ENCODE data around the gene HOXD13. TPM values are rescaled to one million over a fixed set of nuclear protein-coding genes. Genes with fewer than 3 reads are reported as not detected.

The HOXD13 gene
- total and polyA plus RNA-seq, 2 donors (not counting 3 experiments of a cell fraction or from before 2014, with no cell fraction given): not detected

GRCh38 chr2:176103194-176103593 lies 10.7 kb downstream of the HOXD13 start:
- Histone ChIP-seq H3K9me3 (replicated peaks; ENCODE audit: control insufficient read depth, insufficient read depth, low read length) (no peaks in the 10 kb centered on the region), H3K4me1 (ENCODE audit: control insufficient read depth, extremely low read depth, insufficient read depth, low read length) (no peaks in the 10 kb centered on the region), H3K4me2 (ENCODE audit: insufficient read depth, low read length) (no peak overlapping the region), H3K79me2 (ENCODE audit: control insufficient read depth, insufficient read depth, low read length) (no peaks in the 10 kb centered on the region), H3K4me3 (replicated peaks in 1 of 3; ENCODE audit: insufficient read depth in 1 of 3, low read depth in 1 of 3, low read length in 3 of 3) (no peak overlapping the region), H3K36me3 (ENCODE audit: control insufficient read depth in 2 of 2, extremely low read depth in 1 of 2, insufficient read depth in 2 of 2, low read length in 2 of 2) (no peaks in the 10 kb centered on the region), H2AFZ (ENCODE audit: low read depth, low read length) (no peak overlapping the region), H3K9me1 (replicated peaks; ENCODE audit: control insufficient read depth, extremely low read depth, insufficient read depth, low read length) (no peaks in the 10 kb centered on the region), H3K27me3 (ENCODE audit: control insufficient read depth in 2 of 2, insufficient read depth in 2 of 2, low read length in 2 of 2) (peaks cover 86 to 97% of the 10 kb centered on the region in 2 experiments), H4K20me1 (replicated peaks; ENCODE audit: control insufficient read depth, extremely low read depth, insufficient read depth, low read length) (no peaks in the 10 kb centered on the region), H3K27ac (ENCODE audit: insufficient read depth, low read depth, low read length) (no peak overlapping the region), H3K9ac (replicated peaks; ENCODE audit: extremely low read depth, insufficient read depth, low read length) (no peak overlapping the region)
- dilution Hi-C loops (cut with MboI; ENCODE audit: extremely low pct_ligation_motif_present, low sequenced_read_pairs) (no loop called here), intact Hi-C loops (cut with micrococcal nuclease) (no loop called here)
- ChIA-PET CTCF (interaction anchor here (0.8 to 2.4 kb wide), 5 partner anchors 8 to 1404 kb away, joined by 3 to 13 read pairs (median 4); partner anchors contain the start of gene HOXD9), POLR2A (no interaction called here)
- no TSS peak for BruUV-seq (replicated peaks)
- DNase-seq (ENCODE audit: low read depth, low spot score) (no peak), FAIRE-seq (no peak)
- TF ChIP-seq POLR2AphosphoS5 (IDR thresholded peaks at IDR 0.05; ENCODE audit: insufficient read depth, low read depth, low read length): no peak
- TF ChIP-seq MYC (IDR thresholded peaks at IDR 0.05; ENCODE audit: low read depth, low read length): no peak
- no peak for TF ChIP-seq MAX (IDR thresholded peaks at IDR 0.05; ENCODE audit: insufficient read depth, insufficient read length)
- no peak for TF ChIP-seq JUN (IDR thresholded peaks at IDR 0.05; ENCODE audit: borderline replicate concordance, insufficient read depth, insufficient read length, low read depth)
- TF ChIP-seq GATA2 (IDR thresholded peaks at IDR 0.05; ENCODE audit: insufficient read depth, insufficient read length, low read depth, low read length): no peak
- no peak for TF ChIP-seq EZH2 (IDR thresholded peaks at IDR 0.05; ENCODE audit: borderline replicate concordance, low read depth, low read length, severe bottlenecking)
- TF ChIP-seq POLR2A (IDR thresholded peaks at IDR 0.05; ENCODE audit: low read depth, low read length): no peak
- TF ChIP-seq FOS (IDR thresholded peaks at IDR 0.05; ENCODE audit: borderline replicate concordance, insufficient read depth, low read length): no peak
- no peak for TF ChIP-seq CTCF (IDR thresholded peaks at IDR 0.05; ENCODE audit: extremely low read depth in 1 of 2, insufficient read depth in 1 of 2, low read depth in 1 of 2, low read length in 2 of 2)
